ENCODE results near the gene DAZAP2.

- TF ChIP-seq FOXK2 (IDR thresholded peaks at IDR 0.05) (no peak), ZNF384 (IDR thresholded peaks at IDR 0.05) (no peak), TARDBP (IDR thresholded peaks at IDR 0.05) (no peak), SP1 (IDR thresholded peaks at IDR 0.05) (no peak), SUZ12 (IDR thresholded peaks at IDR 0.05) (no peak), BHLHE40 (IDR thresholded peaks at IDR 0.05; ENCODE audit: borderline replicate concordance) (no peak), NFRKB (IDR thresholded peaks at IDR 0.05) (no peak), FOXA1 (IDR thresholded peaks at IDR 0.05) (no peak)
These were observed 22.0 kb upstream of the DAZAP2 start for GRCh38 chr12:51216642-51217041.

All from HEK293T (cell line).